Lower lobe of right lung (tissue), 2 donors: ENCODE measurements around the gene C1orf167. TPM values are rescaled to one million over a fixed set of nuclear protein-coding genes. Genes with fewer than 3 reads are reported as not detected.
A peak's percentile ranks its signal among the peaks of the same experiment; 100 is the strongest.

Source experiments
- ATAC-seq, 2 donors: fragments of 200-7000 bp; cut with Tn5 transposase; one replicate each; pipeline ENCODE4 v1.9.1; 2020 to 2022; ENCODE audit warnings: mild to moderate bottlenecking in 2 of 2, moderate library complexity in 2 of 2
- DNase-seq: peaks from one replicate; pipeline ENCODE4 v3.0.0-alpha.2; 2020
- H3K27ac ChIP-seq: fragments of 200-600 bp; one replicate; pipeline ENCODE4 v1.8.0; 2022
- H3K27me3 ChIP-seq: fragments of 200-600 bp; one replicate; pipeline ENCODE4 v1.8.0; 2022; ENCODE audit warnings: low read depth
- H3K36me3 ChIP-seq: fragments of 200-600 bp; one replicate; pipeline ENCODE4 v1.8.0; 2022; ENCODE audit warnings: mild to moderate bottlenecking
- H3K4me1 ChIP-seq: fragments of 200-600 bp; one replicate; pipeline ENCODE4 v1.8.0; 2022
- H3K4me3 ChIP-seq: fragments of 200-600 bp; one replicate; pipeline ENCODE4 v1.8.0; 2022; ENCODE audit warnings: mild to moderate bottlenecking
- H3K9me3 ChIP-seq: fragments of 200-600 bp; one replicate; pipeline ENCODE4 v1.8.0; 2022
- CTCF ChIP-seq: fragments of 200-600 bp; IDR thresholded peaks from one replicate; pipeline ENCODE4 v1.8.0; 2022; ENCODE audit warnings: antibody characterized with exemption, mild to moderate bottlenecking
- intact Hi-C: fragments of 100-400 bp; cut with DNase I; formaldehyde crosslinking; loops from one replicate; pipeline ENCODE4 v1.11.0; 2022
- total RNA-seq: library from RNA; stranded (reverse); fragmentation: NEBNext Ultra II Directional; extraction: Animal tissue kit (Norgen Biotek cat#: 25700); gene quantifications from one replicate; pipeline ENCODE4 v1.2.1, GENCODE V29; 2021
- donor health status: DM: no; HTN: yes; CAD: no; lungs with severe emphysema.

Gene C1orf167
- total RNA-seq, 1 donor from 2014 or later: 2.2 TPM

GRCh38 chr1:11796036-11796828 is 34.2 kb downstream of the C1orf167 start:
- DNase-seq (no peak), ATAC-seq (no peak)
- no peaks in the 10 kb centered on the region for H3K27me3 ChIP-seq
- H3K4me3 ChIP-seq: no peak overlapping the region
- TF ChIP-seq CTCF: no peak
- intact Hi-C loops: no loop called here
- H3K36me3 ChIP-seq: peaks cover 90% of the 10 kb centered on the region
- peaks cover 45% of the 10 kb centered on the region for H3K4me1 ChIP-seq
- H3K27ac ChIP-seq: peak overlapping the region; percentile 67
- no peaks in the 10 kb centered on the region for H3K9me3 ChIP-seq

GRCh38 chr1:11797525-11798216 is 35.7 kb downstream of the C1orf167 start:
- intact Hi-C loops: no loop called here
- peak; percentile 37 to 41 for ATAC-seq
- no peak for TF ChIP-seq CTCF
- peak overlapping the region; percentile 67 for H3K27ac ChIP-seq
- H3K36me3 ChIP-seq: peaks cover 84% of the 10 kb centered on the region
- H3K9me3 ChIP-seq: no peaks in the 10 kb centered on the region
- H3K27me3 ChIP-seq: no peaks in the 10 kb centered on the region
- DNase-seq: no peak
- peaks cover 45% of the 10 kb centered on the region for H3K4me1 ChIP-seq
- H3K4me3 ChIP-seq: no peak overlapping the region

- H3K4me3 ChIP-seq: no peak overlapping the region
- intact Hi-C loops: no loop called here
- no peaks in the 10 kb centered on the region for H3K9me3 ChIP-seq
- no peak for TF ChIP-seq CTCF
- no peak for DNase-seq
- H3K4me1 ChIP-seq: peaks cover 56% of the 10 kb centered on the region
- H3K36me3 ChIP-seq: peaks cover 70% of the 10 kb centered on the region
- H3K27me3 ChIP-seq: no peaks in the 10 kb centered on the region
- H3K27ac ChIP-seq: peak overlapping the region; percentile 67
- no peak for ATAC-seq
Observed at GRCh38 chr1:11799099-11799498, 37.1 kb downstream of the C1orf167 start.

GRCh38 chr1:11799896-11800295 is 37.9 kb downstream of the C1orf167 start:
- H3K27ac ChIP-seq: no peak overlapping the region
- ATAC-seq (no peak), DNase-seq (no peak)
- H3K36me3 ChIP-seq: peaks cover 62% of the 10 kb centered on the region
- intact Hi-C loops: no loop called here
- no peaks in the 10 kb centered on the region for H3K27me3 ChIP-seq
- no peak for TF ChIP-seq CTCF
- no peak overlapping the region for H3K4me3 ChIP-seq
- peaks cover 64% of the 10 kb centered on the region for H3K4me1 ChIP-seq
- no peaks in the 10 kb centered on the region for H3K9me3 ChIP-seq

- DNase-seq (no peak), ATAC-seq (no peak)
- H3K36me3 ChIP-seq: peaks cover 57% of the 10 kb centered on the region
- no peak overlapping the region for H3K4me3 ChIP-seq
- H3K27me3 ChIP-seq: no peaks in the 10 kb centered on the region
- no peak overlapping the region for H3K27ac ChIP-seq
- no peaks in the 10 kb centered on the region for H3K9me3 ChIP-seq
- no peak for TF ChIP-seq CTCF
- intact Hi-C loops: no loop called here
- peaks cover 68% of the 10 kb centered on the region for H3K4me1 ChIP-seq
Observed at GRCh38 chr1:11800391-11800755, 38.4 kb downstream of the C1orf167 start.
